ENCODE measurements around the gene USP40.

The USP40 gene

GRCh38 chr2:233455491-233455890 lies 111.1 kb downstream of the USP40 start:
- no peak for DNase-seq

DNA sequence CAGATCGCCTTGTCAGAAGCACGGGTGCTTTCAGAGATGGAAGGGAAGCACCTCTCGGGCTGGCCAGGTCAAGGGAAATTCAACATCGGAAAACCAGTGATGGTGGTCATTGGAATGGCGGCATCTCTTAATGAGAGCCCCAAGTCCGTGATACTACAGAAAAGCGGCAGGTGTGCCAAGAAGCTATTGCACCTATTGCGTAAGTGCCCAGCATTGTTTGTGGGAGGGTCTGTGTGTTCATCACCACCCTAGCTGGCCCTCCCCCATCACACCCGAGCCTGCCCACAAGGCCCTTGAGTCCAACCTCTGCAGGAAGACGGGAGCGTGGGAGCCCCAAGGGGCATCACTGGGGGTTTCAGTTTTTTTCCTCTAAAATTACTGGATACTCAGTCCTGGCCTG lies 111.6 kb downstream of the USP40 start:
- DNase-seq: no peak

DNA sequence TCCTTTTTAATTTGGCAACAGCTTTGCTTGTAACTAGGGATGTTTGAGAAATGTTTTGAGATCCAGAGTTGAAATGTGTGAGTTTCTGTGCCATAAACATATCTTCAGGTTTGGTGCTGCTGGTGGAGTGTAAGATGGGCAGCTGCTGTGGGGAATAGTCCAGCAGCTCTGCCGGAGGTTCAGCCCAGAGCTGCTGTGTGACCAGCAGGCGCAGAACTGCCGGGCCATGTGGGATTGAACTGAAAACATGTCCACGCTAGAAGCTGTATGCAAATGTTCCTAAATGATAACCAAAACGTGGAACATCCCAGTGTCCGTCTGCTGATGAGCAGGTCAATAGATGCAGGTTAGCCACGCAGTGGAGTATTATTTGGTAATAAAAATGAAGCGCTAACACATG lies 112.7 kb downstream of the USP40 start:
- DNase-seq: no peak

GRCh38 chr2:233453111-233453915 lies 113.3 kb downstream of the USP40 start:
- no peak for DNase-seq

GRCh38 chr2:233451950-233452349 lies 114.6 kb downstream of the USP40 start:
- no peak for DNase-seq

GRCh38 chr2:233450864-233451575 lies 115.6 kb downstream of the USP40 start:
- DNase-seq: no peak

- no peak for DNase-seq
Measured at GRCh38 chr2:233449921-233450863, 116.4 kb downstream of the USP40 start.

DNA sequence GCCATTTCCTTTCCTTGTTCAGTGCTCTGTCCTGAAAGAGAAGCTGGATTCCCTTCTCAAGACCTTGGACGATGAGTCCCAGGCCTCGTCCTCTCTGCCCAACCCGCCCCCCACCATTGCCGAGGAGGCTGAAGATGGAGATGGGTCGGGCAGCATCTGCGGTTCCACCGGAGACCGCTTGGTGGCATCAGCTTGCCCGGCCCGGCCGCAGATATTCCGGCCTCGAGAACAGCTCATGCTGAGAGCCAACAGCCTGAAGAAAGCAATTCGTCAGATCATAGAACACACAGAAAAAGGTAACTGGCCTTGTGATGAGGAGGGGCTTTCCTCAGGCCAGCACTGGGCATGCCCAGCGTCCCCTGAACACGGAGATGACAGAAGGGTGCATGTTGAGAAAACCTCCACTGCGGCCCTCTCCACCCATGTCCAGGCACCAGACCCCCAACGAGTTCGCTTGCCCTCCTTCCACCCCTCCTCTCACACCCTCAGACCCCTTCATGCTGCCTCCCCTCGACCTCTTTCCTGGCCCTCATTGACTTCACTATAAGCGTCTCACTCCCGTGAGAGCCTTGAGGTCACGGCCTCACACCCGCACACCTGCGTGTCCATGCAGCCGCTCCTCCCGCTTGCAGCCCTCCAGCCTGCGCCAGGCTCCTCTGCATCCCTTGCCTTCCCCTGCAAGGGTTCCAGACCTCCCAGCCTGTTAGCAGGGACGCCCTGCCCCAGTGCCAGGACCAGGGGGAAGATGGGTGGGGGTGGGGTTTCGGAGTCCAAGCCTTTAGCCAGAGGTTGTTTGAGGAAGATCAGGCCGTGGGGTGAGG lies 117.3 kb downstream of the USP40 start:
- DNase-seq: no peak

- no peak for DNase-seq
Measured at GRCh38 chr2:233448575-233448974, 118.0 kb downstream of the USP40 start.

- no peak for DNase-seq
Measured at GRCh38 chr2:233448220-233448559, 118.4 kb downstream of the USP40 start.

DNA sequence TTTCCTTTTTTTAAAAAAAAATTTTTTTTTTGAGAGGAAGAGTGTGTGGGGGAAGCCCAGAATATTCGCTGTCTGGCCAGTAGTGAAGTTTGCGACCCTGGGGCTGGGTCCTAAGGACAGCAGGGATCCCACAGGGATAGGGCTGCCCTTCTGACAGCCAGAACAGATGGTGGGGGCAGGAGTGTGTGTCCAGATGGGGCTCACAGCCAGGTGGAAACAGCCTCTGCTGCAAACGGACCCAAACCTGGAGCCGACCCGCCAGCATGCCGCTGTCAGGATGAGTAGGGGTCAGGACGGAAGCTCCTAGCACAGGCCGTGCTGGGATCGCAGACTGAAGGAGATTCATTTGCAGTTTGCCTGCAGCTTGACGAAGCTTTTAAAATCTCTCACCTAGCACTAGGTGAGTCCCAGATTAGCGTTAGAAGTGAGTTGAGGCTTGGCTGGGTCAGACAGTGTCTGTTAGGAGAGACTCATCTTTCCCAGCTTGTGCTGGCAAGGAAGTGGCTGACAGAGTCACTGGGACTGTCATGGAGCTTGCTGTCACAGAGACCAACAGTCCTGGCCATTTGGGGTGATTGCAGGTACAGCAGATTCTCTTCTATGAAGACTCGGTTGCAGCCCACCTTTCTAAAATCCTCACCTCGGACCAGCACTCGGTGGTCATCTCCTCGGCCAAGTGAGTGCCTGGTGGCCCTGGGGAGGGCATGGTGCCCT lies 118.9 kb downstream of the USP40 start:
- DNase-seq: no peak

DNA sequence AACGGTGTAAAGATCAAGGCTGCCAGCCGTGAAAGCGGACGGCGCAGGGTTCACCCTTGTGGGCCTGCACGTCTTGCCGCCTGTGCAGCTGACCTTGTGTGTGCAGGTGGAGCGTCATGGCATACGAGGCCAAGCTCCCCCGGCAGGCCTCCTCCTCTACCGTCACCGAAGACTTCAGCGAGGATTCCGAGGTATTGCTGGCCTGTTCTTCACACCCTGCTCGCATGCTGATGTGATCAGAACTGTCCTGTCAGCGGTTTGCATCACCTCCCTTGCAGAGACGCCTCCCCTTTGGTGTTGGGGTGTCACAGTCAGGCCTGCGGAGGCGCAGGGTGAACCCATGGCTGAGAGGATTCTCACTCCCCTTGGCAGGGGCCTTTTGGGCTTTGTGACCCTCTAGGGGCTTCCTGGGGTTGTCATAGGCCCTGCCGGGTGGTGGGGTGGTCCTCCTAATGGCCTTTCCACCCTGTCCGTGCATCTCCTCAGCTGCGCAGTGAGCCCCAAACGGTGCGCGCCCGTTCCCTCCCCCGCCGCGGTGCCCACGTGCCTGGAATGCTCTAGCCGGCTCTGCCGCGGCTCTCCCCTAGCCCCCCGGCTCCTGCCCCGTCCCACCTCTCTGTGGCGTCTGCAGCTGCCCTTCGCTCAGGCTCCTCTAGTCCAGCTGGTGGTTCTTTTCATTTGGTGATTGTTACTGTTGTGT lies 119.8 kb downstream of the USP40 start:
- no peak for DNase-seq

DNA sequence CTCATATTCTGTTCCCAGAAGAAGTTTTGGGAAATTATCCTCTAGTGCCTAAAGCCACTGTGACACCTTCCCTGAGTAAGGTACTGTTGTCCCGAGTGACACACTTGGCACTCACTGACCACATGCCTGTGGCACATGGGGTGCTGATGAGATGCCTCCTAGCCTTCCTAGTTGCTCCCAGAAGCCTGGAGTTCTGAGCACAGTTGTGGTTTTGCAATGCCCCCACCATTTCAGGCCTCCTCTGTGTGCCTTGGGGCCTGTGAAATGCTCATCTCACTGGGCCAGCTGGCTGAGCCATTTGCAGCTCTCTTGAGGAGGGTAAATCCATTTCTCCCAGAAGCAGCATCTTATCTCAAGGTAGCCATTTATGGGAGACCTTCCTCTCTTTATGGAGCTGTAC lies 120.5 kb downstream of the USP40 start:
- DNase-seq: no peak

- no peak for DNase-seq
Measured at GRCh38 chr2:233445152-233445830, 121.3 kb downstream of the USP40 start.

DNA sequence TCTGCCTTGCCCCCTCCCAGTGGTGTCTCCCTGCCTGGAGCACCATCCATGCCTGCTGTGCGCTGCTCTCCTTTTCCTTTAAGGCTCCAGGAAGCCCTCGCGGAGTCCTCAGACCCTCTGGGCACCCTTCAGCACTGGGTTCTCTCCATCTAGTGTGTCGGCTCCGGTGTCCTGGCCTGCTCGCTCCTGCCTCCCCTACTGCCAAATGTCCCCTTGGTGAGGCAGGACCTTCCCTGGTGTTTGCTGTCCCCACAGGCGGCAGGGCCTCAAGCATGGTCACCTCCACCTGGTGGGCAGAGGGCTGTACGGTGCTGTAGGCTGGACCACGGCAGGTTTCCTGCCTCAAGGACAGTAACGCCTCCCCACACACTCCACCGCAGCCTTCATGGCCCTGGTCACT lies 122.1 kb downstream of the USP40 start:
- DNase-seq: no peak

DNA sequence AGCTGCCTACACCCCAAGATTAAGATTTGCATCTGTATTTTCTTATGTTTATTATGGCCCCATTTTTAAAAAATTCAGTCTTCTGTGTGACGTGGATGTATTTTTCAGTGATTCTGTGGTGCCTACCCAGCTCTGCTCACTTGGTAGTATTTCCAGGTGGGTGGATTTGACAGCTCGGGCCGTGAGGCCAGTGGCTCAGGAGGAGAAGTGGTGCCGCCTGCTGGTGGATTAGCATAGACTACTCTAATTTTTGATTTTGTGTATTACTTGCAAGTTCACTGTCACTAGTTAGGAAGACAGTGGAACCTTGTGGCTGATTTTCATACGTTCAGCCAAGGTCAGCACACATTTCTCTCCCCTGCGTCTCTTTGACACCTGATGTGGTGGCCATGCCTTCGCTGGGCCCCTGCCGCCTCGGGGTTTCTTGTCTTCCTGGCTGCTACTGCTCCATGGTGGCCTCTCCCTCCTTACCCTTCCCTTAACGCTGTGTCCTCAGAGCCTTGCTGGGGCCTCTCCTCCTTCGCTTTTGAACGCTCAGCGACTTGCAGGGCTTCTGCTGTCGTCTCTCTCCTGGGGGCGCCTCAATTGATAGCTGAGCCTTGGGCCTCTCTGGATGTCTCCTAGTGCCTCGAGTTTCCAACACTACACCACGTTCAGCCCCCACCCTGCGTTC lies 122.9 kb downstream of the USP40 start:
- no peak for DNase-seq

GRCh38 chr2:233442028-233442310 lies 124.6 kb downstream of the USP40 start:
- DNase-seq: no peak

DNA sequence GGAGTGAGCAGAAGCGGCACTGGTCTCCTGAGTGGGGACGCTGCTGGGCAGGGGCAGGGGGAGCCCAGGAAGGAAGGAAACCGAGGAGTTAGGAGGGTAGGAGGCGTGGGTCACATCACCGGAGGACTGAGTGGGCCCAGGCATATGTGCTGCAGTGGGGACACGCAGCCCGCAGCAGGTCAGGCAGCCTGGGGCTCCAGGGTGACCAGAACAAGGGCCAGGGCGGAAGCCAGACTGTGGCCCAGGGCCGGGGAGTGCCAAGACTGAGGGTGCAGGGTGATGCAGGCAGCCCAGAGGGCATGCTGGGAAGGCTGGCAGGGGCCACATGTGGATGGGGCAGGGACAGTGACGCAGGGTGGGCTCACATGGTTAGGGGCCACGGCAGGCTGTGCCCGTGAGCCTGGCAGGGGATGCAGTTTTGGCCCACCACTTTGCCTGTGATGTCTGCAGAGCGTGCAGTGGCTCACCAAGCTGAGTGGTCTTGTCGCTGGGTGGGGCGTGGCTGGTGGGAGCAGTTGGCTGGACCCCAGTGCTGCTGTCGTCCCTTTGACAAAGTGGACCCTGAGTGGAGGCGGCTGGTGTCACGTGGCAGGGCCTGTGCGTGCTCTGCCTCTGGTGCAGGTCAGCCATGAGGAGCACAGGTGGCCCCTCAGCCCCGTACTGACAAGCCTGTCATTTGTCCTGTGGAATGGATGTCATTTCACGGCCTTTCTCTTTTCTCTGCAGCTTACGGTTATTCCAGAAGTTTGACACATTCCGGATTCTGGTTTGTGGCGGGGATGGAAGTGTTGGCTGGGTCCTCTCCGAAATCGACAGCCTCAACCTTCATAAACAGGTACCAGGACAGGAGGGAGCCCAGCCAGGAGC lies 125.2 kb downstream of the USP40 start:
- DNase-seq: no peak

- DNase-seq: no peak
Measured at GRCh38 chr2:233440714-233441113, 125.9 kb downstream of the USP40 start.

Data from DMS79 (cell line).